Limb (tissue), 2 donors: Measurements from ENCODE around the gene CD247.

Source experiments
- DNase-seq, 2 donors: peaks; one replicate each; pipeline ENCODE4 v3.0.0-alpha.2; 2016; ENCODE audit errors: extremely low spot score in 2 of 2

Gene CD247

GRCh38 chr1:167512046-167512654 lies 6.2 kb downstream of the CD247 start:
- DNase-seq: no peak

- no peak for DNase-seq
Measured at GRCh38 chr1:167511374-167511986, 6.8 kb downstream of the CD247 start.

GRCh38 chr1:167510881-167511280 lies 7.4 kb downstream of the CD247 start:
- no peak for DNase-seq

GRCh38 chr1:167510244-167510643 lies 8.1 kb downstream of the CD247 start:
- no peak for DNase-seq

GRCh38 chr1:167509587-167509986 lies 8.7 kb downstream of the CD247 start:
- no peak for DNase-seq

- DNase-seq: no peak
Measured at GRCh38 chr1:167507719-167508118, 10.6 kb downstream of the CD247 start.

- DNase-seq: no peak
Measured at GRCh38 chr1:167504467-167504827, 13.9 kb downstream of the CD247 start.

- no peak for DNase-seq
Measured at GRCh38 chr1:167503626-167504466, 14.5 kb downstream of the CD247 start.

GRCh38 chr1:167502719-167503462 lies 15.4 kb downstream of the CD247 start:
- DNase-seq: no peak

GRCh38 chr1:167502192-167502551 lies 16.2 kb downstream of the CD247 start:
- DNase-seq: no peak

GRCh38 chr1:167501515-167502191 lies 16.7 kb downstream of the CD247 start:
- DNase-seq: no peak

- DNase-seq: no peak
Measured at GRCh38 chr1:167500283-167500860, 18.0 kb downstream of the CD247 start.

GRCh38 chr1:167499664-167500101 lies 18.6 kb downstream of the CD247 start:
- no peak for DNase-seq

GRCh38 chr1:167499106-167499505 lies 19.2 kb downstream of the CD247 start:
- no peak for DNase-seq

- no peak for DNase-seq
Measured at GRCh38 chr1:167496797-167497619, 21.3 kb downstream of the CD247 start.

- DNase-seq: no peak
Measured at GRCh38 chr1:167493372-167493771, 25.0 kb downstream of the CD247 start.

- DNase-seq: no peak
Measured at GRCh38 chr1:167492481-167492910, 25.8 kb downstream of the CD247 start.

- no peak for DNase-seq
Measured at GRCh38 chr1:167491586-167492461, 26.5 kb downstream of the CD247 start.

- no peak for DNase-seq
Measured at GRCh38 chr1:167490765-167491164, 27.6 kb downstream of the CD247 start.
